NCI-H510A (cell line): ENCODE results near the gene CLNK.

Experiments used
- DNase-seq: peaks from one replicate; lab custom pipeline; 2025; lab: John Stamatoyannopoulos, UW

The CLNK gene

GRCh38 chr4:10701702-10702460, 17.3 kb upstream of the CLNK start:
- DNase-seq = no peak

DNA sequence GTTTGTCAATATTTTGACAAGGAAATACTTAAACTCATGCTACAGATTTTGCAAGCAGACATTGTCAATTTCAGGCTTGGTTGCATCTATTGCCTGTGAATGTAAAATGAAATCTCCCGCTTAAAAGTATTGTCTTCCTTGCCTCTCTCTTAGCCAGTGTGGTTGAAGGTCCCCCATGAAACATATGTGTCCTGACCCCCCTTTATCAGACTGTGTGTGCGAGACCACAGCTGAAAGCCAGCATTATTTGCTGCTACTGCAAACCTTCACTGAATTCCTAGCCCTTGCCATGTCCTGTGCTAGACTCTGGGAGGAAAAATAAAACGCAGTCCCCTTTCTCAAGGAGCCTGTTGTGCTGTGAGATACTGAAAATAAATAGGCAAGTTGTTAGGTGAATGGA, 16.6 kb upstream of the CLNK start:
- DNase-seq = no peak

GRCh38 chr4:10698172-10698571, 13.6 kb upstream of the CLNK start:
- DNase-seq = no peak

GRCh38 chr4:10697086-10697485, 12.5 kb upstream of the CLNK start:
- DNase-seq = no peak

DNA sequence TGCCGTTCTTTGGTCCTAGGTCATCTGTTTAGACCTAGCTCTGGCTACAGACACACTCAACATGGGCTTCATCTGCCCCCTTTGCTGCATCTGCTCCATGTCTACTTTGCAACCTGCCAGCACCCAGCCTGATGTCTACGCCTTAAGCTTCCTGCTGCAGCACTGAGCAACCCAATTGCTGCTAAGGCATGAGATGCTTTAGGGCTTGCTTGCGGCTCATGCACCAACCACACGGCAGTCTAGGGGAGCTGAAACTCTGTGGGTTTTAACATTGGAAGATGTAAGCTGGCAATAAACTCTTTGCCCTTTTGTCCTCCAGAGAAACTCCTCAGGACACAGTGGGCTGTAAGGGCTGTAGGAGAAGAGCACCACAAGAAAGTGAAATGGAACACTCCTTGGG, 11.7 kb upstream of the CLNK start:
- no peak for DNase-seq

DNA sequence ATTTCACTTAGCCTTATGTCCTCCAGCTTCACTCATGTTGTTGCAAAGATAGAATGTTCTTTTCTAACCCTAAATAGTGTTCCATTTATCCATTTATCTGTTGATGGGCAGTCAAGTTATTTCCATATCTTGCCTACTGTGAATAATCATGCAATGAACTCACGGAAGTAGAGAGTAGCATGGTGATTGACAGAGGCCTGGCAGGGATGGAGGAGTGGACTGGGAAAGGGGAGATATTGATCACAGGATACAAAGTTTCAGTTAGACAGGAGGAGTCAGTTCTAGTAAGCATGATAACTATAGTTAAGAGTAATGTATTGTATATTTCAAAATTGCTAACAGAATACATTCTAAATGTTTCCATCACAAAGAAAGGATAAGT, 10.3 kb upstream of the CLNK start:
- DNase-seq = no peak

DNA sequence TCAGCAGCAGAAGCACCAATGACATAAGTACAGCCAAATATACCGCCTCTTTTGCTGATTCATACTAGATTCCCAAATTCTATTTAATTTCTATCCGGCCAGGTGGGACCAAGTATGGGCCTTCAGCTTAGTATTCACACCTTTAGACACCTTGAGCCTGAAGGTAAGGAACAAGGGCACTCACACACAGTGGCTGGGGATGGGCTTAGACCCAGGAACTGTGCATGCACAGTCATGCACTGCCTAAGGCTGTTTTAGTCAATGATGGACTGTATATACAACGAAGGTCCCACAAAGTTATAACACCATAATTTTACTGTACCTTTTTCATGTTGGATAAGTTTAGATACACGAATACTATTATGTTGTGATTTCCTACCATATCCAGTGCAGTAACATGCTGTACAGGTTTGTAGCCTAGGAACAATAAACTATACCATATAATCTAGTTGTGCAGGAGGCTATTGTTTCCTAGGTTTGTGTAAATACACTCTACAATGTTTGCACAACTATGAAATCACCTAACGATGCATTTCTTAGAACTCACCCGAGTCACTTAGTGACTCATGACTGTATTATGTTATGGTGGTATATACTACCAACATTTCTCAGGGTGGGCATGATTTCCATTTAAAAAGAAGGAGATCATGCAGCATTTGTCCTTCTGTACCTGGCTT, 9.7 kb upstream of the CLNK start:
- DNase-seq = no peak

- no peak for DNase-seq
These were observed 7.1 kb upstream of the CLNK start for GRCh38 chr4:10691651-10692050.

- DNase-seq = no peak
These were observed 5.8 kb upstream of the CLNK start for GRCh38 chr4:10690185-10690907.

- no peak for DNase-seq
These were observed 4.3 kb upstream of the CLNK start for GRCh38 chr4:10688846-10689245.

GRCh38 chr4:10688022-10688421, 3.5 kb upstream of the CLNK start:
- DNase-seq = no peak

DNA sequence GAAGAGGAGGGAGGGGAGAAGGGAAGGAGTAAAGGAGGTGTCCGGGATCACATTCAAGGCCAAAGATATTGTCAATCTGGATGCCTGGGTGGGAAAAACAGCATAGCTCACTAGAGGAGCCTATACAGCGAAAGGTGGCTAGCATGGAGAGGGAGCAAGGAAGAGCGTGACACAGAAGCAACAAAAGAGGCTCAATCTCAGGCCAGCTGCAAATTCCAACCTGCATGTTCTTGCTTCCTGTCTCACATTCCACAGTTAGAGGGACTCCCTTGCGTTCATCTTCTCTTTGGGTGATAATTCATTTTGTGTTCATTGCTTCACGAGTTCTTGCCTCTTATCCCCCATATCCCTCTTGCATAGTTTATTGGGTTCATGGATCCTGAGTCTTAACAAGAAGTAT, 3.0 kb upstream of the CLNK start:
- DNase-seq = no peak

DNA sequence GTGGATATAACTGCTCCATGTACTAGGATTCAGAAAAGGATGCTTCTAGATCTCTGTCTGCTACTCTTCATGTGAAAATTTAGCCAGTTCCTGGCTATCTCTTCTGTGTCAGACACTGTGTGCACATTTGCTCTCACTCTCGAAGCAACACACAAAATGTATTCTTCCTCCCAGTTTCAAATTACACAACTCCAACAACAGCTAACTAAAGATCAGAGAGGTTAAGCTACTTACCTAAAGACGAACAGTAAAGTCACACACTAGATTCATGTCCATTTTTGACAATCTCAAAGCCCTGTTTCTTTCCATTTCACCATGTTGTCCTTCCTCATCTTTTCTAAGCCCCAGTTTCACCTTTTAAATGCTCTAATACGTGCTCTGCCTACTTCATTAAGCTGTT, 2.2 kb downstream of the CLNK start:
- DNase-seq = no peak

GRCh38 chr4:10677796-10678497, 6.6 kb downstream of the CLNK start:
- DNase-seq = no peak

- no peak for DNase-seq
These were observed 10.7 kb downstream of the CLNK start for GRCh38 chr4:10673817-10674369.

DNA sequence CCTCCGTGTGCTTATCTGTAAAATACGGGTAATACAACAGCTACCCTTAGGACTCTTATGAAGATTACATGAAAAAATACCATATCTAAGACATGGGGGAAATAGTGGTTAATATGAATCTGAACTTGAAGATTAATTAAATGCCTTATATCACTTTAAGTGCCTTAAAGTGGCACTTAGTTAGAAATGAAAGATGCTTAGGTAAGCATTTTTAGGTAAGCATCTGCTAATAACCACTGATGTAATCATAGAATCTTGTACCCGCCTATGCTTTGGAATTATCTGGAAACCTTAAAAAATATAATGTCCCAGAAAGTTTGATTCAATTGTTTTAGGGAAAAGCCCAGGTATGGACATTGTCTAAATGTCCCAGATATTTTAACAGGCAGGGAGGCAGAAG, 12.2 kb downstream of the CLNK start:
- no peak for DNase-seq

DNA sequence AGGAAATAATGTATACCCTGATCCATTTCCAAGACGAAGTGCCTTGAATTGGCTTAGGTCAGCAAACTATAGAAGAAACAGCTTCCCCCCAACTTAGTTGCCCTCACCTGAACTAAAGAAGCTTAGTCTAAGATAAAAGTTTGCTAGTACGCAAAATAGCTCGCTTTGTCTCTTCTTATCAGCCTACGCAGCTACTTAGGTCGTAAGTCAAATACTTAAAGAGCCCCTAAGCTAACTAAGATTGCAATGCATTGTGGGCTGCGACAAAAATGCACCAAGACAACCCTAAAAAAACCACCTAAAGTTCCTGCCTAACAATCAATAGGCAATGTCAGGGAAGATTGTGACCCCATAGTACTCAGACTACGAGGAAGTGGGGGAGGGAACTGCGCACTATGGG, 12.8 kb downstream of the CLNK start:
- DNase-seq = no peak

DNA sequence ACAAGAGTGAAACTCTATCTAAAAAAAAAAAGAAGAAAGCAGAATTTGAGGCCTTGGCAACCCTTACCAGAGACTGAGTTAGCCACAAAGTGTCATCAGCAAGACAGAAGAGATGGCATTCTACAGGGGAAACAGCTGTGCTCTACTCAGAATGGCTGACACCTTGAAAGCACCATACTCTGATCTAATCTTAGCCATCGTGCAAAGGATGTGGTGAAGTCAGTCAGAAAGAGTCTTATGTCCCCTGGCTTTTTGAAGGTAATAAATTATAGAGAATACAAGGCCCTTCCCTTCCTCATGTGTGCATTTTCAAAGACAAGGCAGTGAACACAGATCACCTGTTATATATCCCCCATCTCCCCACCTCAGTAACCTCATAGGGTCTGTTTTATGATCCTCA, 13.2 kb downstream of the CLNK start:
- DNase-seq = no peak

- no peak for DNase-seq
These were observed 14.2 kb downstream of the CLNK start for GRCh38 chr4:10670321-10670720.

DNA sequence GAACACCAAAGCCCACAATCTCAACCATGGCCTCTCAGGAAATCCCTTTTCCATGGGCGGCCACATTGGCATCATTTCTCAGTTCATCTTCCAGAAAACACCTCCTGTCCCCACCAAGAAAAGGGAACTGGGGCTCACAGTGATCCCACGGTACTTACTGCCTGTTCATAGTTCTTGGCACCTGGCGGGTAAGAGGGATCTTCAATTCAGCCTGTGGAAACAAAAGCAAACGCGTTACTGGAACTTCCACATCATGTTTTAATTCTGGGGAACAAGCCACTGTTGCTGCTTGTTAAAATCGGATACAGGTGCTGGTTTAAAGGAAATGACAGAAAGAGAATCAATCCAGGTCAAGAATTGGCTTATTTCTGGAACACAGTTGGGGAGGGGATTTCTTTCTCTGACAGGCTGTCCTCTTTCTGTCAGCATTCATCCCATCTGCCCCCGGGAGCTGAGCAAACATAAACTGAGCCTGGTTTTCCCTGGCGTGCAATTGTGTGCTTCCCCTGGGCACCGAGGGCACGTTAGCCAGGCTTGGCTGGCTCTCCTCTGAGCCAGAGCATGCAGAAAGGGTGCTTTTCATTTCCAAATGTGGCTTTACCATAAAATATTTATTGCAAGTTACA, 16.8 kb downstream of the CLNK start:
- DNase-seq = peak; percentile 6

- DNase-seq = no peak
These were observed 18.0 kb downstream of the CLNK start for GRCh38 chr4:10666616-10667015.

- DNase-seq = no peak
These were observed 20.2 kb downstream of the CLNK start for GRCh38 chr4:10664408-10664807.
